Measurements from ENCODE around the gene ATP6V0E1.

Gene ATP6V0E1

GRCh38 chr5:173057062-173057924 lies 73.7 kb downstream of the ATP6V0E1 start (continued):
- TF ChIP-seq ZNF558 (tag by site-specific recombination; IDR thresholded peaks at IDR 0.05) = no peak
- peak; percentile 100 for TF ChIP-seq PATZ1 (tag by site-specific recombination; IDR thresholded peaks at IDR 0.05)
- TF ChIP-seq ZNF398 (tag by site-specific recombination; IDR thresholded peaks at IDR 0.05) = peak; percentile 6; the same call in 1 of the 2 replicates
- TF ChIP-seq ZNF202 (tag by site-specific recombination; IDR thresholded peaks at IDR 0.05; ENCODE audit: borderline replicate concordance) = no peak
- TF ChIP-seq EGR2 (tag by site-specific recombination; IDR thresholded peaks at IDR 0.05; ENCODE audit: low read depth) = peak; percentile 39; the same call in 1 of the 2 replicates
- TF ChIP-seq ZBTB8A (tag by site-specific recombination; IDR thresholded peaks at IDR 0.05) = 0 out of 2 replicates have a peak, but pooled peaks have one; percentile 10
- peak; percentile 91 for TF ChIP-seq PBX3 (CRISPR knock-in tag; IDR thresholded peaks at IDR 0.05)
- peak; percentile 95 for TF ChIP-seq IKZF3 (tag by site-specific recombination; IDR thresholded peaks at IDR 0.05)
- TF ChIP-seq ZNF777 (tag by site-specific recombination; IDR thresholded peaks at IDR 0.05; ENCODE audit: borderline replicate concordance) = no peak
- TF ChIP-seq SP3 (tag by site-specific recombination; IDR thresholded peaks at IDR 0.05) = peak; percentile 99
- no peak for TF ChIP-seq ZNF23 (tag by site-specific recombination; IDR thresholded peaks at IDR 0.05; ENCODE audit: borderline replicate concordance)
- TF ChIP-seq ZNF776 (tag by site-specific recombination; IDR thresholded peaks at IDR 0.05; ENCODE audit: borderline replicate concordance) = no peak
- peak; percentile 84 for TF ChIP-seq ZBTB20 (tag by site-specific recombination; IDR thresholded peaks at IDR 0.05)
- no peak for TF ChIP-seq ZNF155 (tag by site-specific recombination; IDR thresholded peaks at IDR 0.05)
- TF ChIP-seq, protein P1, sequence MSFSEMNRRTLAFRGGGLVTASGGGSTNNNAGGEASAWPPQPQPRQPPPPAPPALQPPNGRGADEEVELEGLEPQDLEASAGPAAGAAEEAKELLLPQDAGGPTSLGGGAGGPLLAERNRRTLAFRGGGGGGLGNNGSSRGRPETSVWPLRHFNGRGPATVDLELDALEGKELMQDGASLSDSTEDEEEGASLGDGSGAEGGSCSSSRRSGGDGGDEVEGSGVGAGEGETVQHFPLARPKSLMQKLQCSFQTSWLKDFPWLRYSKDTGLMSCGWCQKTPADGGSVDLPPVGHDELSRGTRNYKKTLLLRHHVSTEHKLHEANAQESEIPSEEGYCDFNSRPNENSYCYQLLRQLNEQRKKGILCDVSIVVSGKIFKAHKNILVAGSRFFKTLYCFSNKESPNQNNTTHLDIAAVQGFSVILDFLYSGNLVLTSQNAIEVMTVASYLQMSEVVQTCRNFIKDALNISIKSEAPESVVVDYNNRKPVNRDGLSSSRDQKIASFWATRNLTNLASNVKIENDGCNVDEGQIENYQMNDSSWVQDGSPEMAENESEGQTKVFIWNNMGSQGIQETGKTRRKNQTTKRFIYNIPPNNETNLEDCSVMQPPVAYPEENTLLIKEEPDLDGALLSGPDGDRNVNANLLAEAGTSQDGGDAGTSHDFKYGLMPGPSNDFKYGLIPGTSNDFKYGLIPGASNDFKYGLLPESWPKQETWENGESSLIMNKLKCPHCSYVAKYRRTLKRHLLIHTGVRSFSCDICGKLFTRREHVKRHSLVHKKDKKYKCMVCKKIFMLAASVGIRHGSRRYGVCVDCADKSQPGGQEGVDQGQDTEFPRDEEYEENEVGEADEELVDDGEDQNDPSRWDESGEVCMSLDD (tag by site-specific recombination; IDR thresholded peaks at IDR 0.05) = peak; percentile 63; the same call in 1 of the 2 replicates
- peak; percentile 53 for TF ChIP-seq ZNF843 (tag by site-specific recombination; IDR thresholded peaks at IDR 0.05)
- TF ChIP-seq ZFHX2 (tag by site-specific recombination; conservative IDR thresholded peaks at IDR 0.05) = peak; percentile 41; the same call in 1 of the 2 replicates
- no peak for TF ChIP-seq ZNF426 (tag by site-specific recombination; IDR thresholded peaks at IDR 0.05)
- 0 out of 2 replicates have a peak, but pooled peaks have one; percentile 66 for TF ChIP-seq ZNF561 (tag by site-specific recombination; IDR thresholded peaks at IDR 0.05; ENCODE audit: borderline replicate concordance)
- TF ChIP-seq ZNF670 (tag by site-specific recombination; IDR thresholded peaks at IDR 0.05; ENCODE audit: low read depth) = no peak
- TF ChIP-seq ZBTB17 (tag by site-specific recombination; IDR thresholded peaks at IDR 0.05) = peak; percentile 90
- TF ChIP-seq BCL11B (tag by site-specific recombination; IDR thresholded peaks at IDR 0.05; ENCODE audit: low read depth) = peak; percentile 92
- TF ChIP-seq TCF7L2 (IDR thresholded peaks at IDR 0.05; ENCODE audit: borderline replicate concordance, low read depth, low read length) = no peak
- no peak for TF ChIP-seq ELK4 (IDR thresholded peaks at IDR 0.05; ENCODE audit: borderline replicate concordance, low read depth, low read length)
- no peak for TF ChIP-seq SCRT1 (tag by site-specific recombination; IDR thresholded peaks at IDR 0.05; ENCODE audit: borderline replicate concordance)
- no peak for TF ChIP-seq ZNF174 (tag by site-specific recombination; IDR thresholded peaks at IDR 0.05)
- TF ChIP-seq ZBTB48 (tag by site-specific recombination; IDR thresholded peaks at IDR 0.05) = peak; percentile 39; the same call in 1 of the 2 replicates
- no peak for TF ChIP-seq ZNF311 (tag by site-specific recombination; IDR thresholded peaks at IDR 0.05; ENCODE audit: borderline replicate concordance)
- TF ChIP-seq ZNF37A (tag by site-specific recombination; IDR thresholded peaks at IDR 0.05) = no peak
- TF ChIP-seq BCL11A (tag by site-specific recombination; IDR thresholded peaks at IDR 0.05; ENCODE audit: low read depth) = peak; percentile 93

Measured in HEK293 (cell line).